Dedifferentiated amniotic fluid mesenchymal stem cell (primary cell): Measurements from ENCODE around the gene C1QTNF5.

ENCODE experiments used
- DNase-seq: peaks from one replicate; pipeline ENCODE4 v3.0.0-alpha.2; 2016; ENCODE audit errors: extremely low spot score

The C1QTNF5 gene

DNA sequence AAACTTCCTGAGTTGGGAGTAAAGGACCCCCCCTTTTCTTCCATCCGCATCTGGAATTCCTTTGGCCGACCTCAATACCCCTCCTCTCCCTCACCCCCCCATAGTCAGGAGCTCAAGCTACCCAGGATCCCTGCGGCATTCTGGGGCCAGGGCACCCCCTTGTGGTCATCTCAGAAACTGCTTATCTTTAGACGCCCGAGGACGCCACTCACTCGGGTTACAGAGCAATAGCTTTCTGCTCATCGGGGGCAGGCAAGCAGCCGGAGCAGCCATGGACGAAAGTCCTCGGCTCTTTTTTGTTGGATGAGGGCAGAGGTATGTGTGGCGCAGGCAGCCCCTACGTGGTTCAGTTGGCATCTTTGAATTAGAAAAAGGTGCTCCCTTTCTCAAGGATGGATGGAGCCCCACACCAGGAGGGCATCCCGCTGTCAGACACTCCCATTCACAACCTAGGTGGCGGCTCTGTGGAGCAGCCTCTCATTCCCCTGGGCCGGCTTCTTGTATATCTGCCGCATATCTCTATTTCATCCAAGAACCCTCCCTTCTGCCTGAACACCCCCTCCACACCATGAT lies 2.3 kb downstream of the C1QTNF5 start:
- DNase-seq = peak; percentile 72

GRCh38 chr11:119337581-119338317 lies 2.9 kb downstream of the C1QTNF5 start:
- DNase-seq = no peak

DNA sequence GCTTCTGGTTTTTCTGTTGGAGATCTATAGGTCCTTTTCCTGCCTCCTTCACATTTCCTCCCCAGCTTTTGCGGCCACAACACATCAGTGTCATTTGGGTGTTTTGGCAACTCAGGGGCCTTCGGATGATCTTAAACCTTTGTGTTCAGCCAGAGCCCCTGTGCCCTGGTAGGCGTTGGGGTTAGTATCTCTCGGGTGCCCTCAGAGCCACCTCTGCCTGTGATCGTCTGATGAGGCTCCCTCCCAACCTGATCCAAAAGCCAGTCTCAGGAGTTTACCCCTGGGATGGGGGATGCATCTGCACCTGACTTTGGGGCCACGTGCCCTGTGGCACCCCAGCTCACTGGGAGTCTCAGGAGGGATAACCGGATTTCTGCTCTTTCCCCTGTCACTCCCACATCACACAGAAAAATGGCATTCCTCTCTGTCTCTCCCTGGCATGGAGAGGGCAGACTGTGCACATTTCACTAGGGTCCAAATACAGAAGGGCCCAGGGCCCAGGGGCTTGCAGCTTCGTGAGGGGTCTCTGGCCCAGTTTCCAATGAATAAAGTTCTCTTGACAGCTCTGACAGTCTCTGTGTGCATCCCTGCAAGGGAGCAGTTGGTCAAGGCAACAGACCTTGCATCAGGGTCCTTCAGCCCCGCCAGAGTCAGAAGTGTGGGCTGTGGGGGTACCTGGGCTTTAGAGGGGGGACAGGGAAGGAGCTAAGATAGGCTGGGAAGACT lies 3.8 kb downstream of the C1QTNF5 start:
- DNase-seq = no peak

GRCh38 chr11:119335655-119336543 lies 4.8 kb downstream of the C1QTNF5 start:
- DNase-seq = no peak

GRCh38 chr11:119335091-119335654 lies 5.5 kb downstream of the C1QTNF5 start:
- no peak for DNase-seq

DNA sequence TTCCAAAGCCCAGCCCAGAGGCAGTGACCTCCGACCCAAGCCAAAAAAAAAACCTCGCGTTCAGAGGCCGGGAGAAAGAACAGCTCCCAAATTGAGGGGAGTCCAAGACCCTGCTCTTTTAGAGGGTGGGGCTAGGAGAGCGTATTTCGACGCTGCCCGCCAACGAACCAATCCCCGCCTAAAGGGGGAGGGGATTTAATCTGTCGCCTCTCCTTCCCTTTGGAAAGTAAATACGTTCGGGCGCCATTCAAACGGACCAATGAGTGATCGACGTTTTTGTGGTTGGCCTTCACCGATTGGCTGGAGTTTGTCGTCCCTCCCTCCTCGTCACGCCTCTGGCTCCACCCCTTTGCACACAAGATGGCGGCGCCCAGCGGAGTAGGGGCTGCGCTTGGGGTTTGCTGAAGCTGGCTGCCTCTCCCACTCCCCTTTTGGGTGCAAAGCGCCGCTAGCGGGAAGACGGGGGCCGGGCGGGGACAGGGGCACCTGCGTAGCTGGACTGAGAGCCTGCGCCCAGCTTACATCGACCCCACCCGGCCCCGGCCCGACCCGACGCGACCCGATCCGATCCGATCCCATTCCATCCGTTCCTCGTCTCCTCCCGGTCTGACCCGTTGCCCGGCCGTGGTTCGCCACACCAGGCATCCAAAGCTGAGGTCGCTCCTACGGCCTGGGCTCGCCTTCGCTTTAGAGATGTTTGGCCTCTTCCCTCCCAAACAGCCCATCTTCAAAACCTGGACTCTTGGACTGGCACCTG lies 6.3 kb downstream of the C1QTNF5 start, which contains the start of gene RNF26:
TSS of gene RNF26 (plus strand) at position 354 of the 757 bp plus-strand sequence. CDS start 596 bp downstream, outside the sequence.
- DNase-seq = peak; percentile 99

DNA sequence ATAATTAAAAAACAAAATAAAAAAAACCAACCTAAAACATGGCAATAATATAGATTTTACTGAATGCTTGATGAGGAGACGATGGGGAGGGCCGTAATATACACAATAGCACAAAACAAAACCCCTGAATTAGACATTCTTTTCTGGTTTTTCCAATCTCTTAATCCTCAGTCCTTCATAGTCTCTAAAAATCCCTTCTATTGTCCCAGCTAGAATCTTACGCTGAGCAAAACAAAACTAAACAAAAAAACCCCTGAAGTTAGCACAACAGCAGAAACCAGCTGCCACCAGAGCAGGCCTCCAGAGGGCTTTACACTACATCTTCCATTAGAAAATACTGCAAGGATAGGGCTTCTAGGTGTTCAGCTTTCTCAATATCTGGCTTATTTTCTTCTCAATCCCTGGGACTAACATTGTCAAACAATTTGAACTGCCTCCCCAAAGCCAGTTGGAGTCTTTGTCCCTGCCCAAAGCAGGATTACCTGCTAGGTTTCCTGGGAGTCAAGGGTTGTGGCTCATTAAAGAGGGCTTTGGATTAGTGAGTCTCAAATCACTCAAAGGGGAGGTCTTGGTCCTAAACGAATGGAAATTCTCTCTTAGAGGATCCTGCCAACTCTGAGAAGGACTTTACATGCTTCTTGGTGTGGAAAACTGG lies 8.4 kb downstream of the C1QTNF5 start:
- no peak for DNase-seq

- no peak for DNase-seq
Measured at GRCh38 chr11:119330237-119330636, 10.4 kb downstream of the C1QTNF5 start.

- no peak for DNase-seq
Measured at GRCh38 chr11:119329320-119329719, 11.4 kb downstream of the C1QTNF5 start.

DNA sequence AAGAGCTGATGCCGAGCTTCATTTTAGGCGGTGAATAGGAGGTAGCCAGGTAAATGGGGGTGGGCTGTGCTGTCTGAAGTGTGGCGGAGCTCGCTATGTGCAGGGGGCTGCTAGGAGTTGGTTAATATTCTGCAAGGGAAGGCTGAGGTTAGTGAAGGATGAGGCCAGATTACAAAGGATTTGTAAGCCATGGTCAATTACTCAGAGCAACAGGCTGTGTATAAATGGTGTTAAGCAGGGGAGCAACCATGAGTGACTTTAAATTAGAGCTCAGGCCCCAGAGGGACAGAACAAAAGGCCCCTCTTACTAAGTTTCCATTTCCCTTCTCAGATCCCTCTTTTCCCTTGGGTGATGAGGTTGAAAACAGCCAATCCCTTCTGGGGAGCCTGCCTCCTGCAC lies 16.5 kb downstream of the C1QTNF5 start:
- DNase-seq = no peak

DNA sequence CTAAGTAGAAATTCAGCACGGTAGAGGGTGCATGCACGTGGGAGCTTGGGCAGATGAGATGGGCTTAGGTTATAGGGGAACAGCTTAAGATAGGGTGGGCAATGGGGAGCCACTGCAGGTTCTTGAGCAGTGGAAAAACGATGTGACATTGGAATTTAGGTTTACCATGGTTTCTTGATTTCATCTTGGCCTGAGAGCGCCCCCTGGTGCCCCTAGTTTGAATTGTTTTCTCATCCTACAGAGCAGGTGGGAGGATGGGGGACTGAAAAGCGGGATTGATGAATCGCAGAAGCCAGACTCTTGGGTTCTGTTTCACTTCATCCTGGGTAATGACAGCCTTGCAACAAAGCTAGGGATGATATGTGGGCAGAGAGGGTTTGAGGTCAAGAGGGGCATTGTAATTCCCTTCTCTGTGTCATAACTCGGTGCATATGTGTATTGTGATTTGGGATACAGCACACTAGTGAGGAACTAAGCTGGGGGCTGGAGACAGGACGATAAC lies 17.1 kb downstream of the C1QTNF5 start:
- peak; percentile 64 for DNase-seq

DNA sequence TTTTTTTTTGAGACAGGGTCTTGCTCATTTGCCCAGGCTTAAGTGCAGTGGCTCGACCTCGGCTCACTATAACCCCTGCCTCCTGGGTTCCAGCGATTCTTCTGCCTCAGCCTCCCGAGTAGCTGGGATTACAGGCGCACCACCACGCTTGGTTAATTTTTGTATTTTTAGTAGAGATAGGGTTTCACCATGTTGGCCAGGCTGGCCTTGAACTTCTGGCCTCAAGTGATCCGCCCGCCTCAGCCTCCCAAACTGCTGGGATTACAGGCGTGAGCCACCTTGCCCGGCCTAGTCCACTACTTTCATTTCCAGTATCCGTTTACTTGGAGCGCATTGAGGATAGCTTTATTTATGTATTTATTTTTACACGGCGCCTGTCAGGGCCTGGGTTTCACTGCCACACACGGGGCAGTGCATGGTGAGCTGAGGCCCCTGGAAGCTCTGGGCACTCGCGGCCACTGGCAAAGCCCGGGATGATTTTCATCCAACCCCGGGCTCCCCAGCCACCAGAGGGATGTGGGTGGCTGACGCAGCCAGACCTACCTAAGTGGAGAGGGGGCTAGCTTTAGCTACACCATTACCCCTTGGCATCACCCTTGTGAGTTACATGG lies 17.7 kb downstream of the C1QTNF5 start:
- no peak for DNase-seq

- no peak for DNase-seq
Measured at GRCh38 chr11:119322360-119322739, 18.3 kb downstream of the C1QTNF5 start.

DNA sequence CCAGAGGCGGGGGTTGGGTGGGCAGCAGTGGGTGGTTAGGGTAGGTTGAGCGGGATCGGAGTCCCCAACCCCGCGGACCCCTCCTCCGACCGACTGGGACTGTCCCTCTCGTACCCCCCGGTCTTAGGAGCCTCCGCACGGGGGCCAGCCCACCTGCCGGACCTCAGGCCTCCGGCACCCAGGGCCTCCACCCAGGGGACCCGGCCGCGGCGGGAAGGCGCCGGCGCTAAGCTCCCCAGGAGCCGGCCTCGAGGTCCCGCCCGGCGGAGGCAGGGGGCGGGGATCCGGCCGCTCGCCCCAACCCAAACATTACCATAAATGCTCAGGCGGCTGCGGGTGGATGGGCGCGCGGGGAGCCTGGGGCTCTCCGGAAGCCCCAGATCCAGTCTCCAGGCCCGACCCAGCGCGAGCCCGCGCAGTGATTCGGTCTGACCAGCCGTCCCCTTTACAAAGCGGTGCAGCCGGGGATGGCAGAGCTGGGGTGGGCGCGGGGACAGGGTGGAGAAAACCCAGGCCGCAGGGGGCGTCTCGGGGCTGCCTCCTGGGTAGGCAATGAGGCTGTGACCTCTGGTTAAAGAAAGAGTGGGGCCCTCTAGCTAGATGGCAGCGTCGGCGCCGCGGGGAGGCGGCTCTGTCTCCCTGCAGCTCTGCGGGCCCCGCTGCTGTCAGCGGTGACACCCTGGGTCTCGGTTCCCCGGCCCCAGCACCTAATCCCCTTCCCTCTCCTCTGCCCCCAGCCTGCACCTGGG lies 19.7 kb downstream of the C1QTNF5 start:
- DNase-seq = no peak

GRCh38 chr11:119320240-119320775 lies 20.4 kb downstream of the C1QTNF5 start:
- no peak for DNase-seq

- no peak for DNase-seq
Measured at GRCh38 chr11:119319700-119320239, 20.9 kb downstream of the C1QTNF5 start.

DNA sequence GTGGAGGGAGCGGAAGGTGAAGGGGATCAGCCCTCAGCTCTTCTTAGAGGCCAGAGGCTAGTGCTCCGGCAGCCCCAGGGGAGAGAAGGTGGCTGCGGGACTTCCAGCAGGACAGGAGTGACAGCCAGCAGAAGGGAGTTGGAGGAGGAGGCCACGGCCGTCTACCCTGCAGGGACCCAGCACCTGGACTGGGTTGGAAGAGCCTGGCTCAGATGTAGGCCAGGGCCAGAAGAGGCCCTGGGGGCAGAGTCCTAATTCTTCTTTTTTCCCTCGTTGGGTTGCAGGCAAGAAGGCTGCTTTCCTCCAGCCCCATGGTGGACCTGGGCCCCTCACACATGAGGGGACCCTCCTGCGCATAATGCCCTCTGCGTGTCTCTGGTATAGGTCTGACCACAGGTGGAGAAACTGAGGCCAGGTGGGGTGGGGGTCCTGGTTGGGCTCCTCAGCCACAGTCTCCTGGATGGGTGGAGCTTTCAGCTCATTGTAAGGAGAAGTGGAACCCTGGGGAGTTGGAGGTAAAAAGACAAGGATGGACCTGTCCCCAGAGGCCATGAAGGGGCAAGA lies 21.5 kb downstream of the C1QTNF5 start:
- DNase-seq = no peak
